Measurements from ENCODE around the gene GNAS-AS1.

DNA sequence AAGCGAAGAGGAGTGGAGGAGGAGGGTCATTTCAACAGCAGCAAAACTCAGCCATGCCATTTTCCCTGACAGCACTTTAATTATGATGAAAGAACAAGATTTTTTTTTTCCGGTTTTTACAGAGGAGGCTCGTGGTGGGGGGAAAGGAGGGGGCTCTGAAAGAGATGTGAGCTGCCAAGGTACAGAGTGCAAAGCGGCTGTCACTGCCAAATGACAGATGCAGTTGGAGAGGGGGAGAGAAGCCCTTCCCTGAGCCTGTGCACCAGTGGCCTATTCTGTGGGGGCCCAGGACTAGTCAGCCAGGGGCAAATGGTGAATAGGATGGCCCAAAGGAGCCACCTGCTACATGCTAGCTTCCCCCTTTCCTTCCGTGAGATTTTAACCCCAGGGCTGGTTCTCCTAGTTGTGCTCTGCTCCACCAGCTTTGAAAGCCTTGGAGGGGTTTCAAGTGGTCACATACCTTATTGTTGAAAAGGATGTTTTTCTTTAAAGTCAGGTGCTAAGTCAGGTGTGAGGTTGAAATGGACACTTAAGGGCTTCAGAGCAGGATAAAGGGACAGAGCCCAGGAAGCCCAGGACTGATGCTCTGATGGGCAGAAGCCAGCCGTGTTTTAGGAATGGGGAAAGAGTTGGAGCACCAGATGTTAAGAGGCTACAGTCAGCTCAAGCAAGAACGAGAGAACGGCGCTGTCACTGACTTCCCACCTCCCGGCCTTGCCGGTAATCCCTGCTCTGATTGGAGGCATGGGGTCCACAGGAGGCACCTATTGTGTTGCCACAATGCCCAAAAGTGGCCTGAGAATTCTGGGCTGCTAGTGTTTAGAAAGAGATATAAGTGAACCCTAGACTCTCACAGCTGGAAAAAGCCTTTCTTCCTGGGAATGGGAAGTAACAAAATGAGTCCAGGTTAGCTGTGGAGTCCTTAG lies 26.6 kb upstream of the GNAS-AS1 start:
- no peak for TF ChIP-seq EZH2 (IDR thresholded peaks at IDR 0.05; ENCODE audit: low read depth)
- TF ChIP-seq, protein P1, sequence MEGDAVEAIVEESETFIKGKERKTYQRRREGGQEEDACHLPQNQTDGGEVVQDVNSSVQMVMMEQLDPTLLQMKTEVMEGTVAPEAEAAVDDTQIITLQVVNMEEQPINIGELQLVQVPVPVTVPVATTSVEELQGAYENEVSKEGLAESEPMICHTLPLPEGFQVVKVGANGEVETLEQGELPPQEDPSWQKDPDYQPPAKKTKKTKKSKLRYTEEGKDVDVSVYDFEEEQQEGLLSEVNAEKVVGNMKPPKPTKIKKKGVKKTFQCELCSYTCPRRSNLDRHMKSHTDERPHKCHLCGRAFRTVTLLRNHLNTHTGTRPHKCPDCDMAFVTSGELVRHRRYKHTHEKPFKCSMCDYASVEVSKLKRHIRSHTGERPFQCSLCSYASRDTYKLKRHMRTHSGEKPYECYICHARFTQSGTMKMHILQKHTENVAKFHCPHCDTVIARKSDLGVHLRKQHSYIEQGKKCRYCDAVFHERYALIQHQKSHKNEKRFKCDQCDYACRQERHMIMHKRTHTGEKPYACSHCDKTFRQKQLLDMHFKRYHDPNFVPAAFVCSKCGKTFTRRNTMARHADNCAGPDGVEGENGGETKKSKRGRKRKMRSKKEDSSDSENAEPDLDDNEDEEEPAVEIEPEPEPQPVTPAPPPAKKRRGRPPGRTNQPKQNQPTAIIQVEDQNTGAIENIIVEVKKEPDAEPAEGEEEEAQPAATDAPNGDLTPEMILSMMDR (conservative IDR thresholded peaks at IDR 0.05): no peak
